Measurements from ENCODE around the gene PFKFB4. TPM values are rescaled to one million over a fixed set of nuclear protein-coding genes. Genes with fewer than 3 reads are reported as not detected.
A peak's percentile ranks its signal among the peaks of the same experiment; 100 is the strongest.

The PFKFB4 gene
- total and polyA plus RNA-seq, 2 of the 8 experiments (the other 6 are each of a cell fraction or from before 2014, with no cell fraction given), result 10.7 to 20.1 TPM

DNA sequence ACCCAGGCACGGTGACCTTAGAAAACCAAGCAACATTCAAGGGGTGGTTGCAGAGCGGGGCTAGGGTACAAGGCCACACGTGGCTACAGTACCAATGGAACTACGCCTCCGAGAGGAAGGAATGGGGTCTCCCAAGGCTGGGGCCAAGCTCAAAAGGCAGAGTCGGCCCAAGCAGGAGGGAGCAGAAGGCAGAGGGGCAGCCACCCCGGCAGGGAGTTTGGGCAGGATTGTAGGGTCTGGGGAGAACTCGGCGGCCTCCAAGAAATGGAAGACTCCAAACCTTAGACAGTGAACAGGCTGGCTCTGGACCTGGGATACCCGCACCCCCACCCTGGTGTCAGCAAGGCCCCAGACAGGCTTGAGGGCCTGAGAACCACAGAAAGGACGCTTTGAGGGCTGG lies 81.4 kb downstream of the PFKFB4 start:
- Histone ChIP-seq H3K4me2 (ENCODE audit: insufficient read depth in 1 of 2, low read depth in 2 of 2, low read length in 2 of 2) (peak overlapping the region; percentile 56 to 57; a peak in 3 of 4 replicates), H4K91ac (replicated peaks; ENCODE audit: insufficient read length, low read length) (peak overlapping the region; percentile 97), H2BK5ac (ENCODE audit: low read depth, low read length) (peak overlapping the region; percentile 92), H4K20me1 (replicated peaks in 1 of 2; ENCODE audit: control insufficient read depth in 1 of 2, insufficient read depth in 2 of 2, low read length in 2 of 2) (no peaks in the 10 kb centered on the region), H3K23me2 (ENCODE audit: low read depth, low read length) (peaks cover 6% of the 10 kb centered on the region), H4K8ac (ENCODE audit: extremely low read depth, insufficient read depth, low read length) (peak overlapping the region; percentile 63), H3K9ac (replicated peaks in 1 of 4; ENCODE audit: extremely low read depth in 1 of 4, low read depth in 3 of 4, low read length in 3 of 4) (no peak overlapping the region), H2BK15ac (ENCODE audit: low read length) (peak overlapping the region; percentile 65; the same call in 1 of the 2 replicates), H2BK12ac (ENCODE audit: low read depth, low read length) (peak overlapping the region; percentile 100), H2AFZ (ENCODE audit: low read length) (no peak overlapping the region), H3K36me3 (ENCODE audit: control insufficient read depth in 2 of 4, insufficient read depth in 4 of 4, low read length in 3 of 4) (0 out of 8 replicates have a peak, but pooled peaks cover 0 to under 1% (median 0%) of the 10 kb centered on the region in 4 experiments), H3K18ac (ENCODE audit: extremely low read depth, low read length) (peak overlapping the region; percentile 96), H3K14ac (ENCODE audit: insufficient read length) (no peak overlapping the region), H2BK20ac (ENCODE audit: low read length) (peak overlapping the region; percentile 99), H3K4me1 (replicated peaks in 1 of 4; ENCODE audit: control insufficient read depth in 3 of 4, insufficient read depth in 4 of 4, low read length in 3 of 4) (peaks cover 0 to 29% (median 16%) of the 10 kb centered on the region in 4 experiments; a peak in 6 of 7 replicates), H3K56ac (replicated peaks; ENCODE audit: insufficient read length, low read depth, low read length) (peak overlapping the region; percentile 79), H3K27me3 (replicated peaks in 1 of 4; ENCODE audit: control insufficient read depth in 3 of 4, extremely low read depth in 1 of 4, insufficient read depth in 3 of 4, low read length in 3 of 4) (no peaks in the 10 kb centered on the region), H3K79me2 (ENCODE audit: control insufficient read depth in 1 of 2, insufficient read depth in 2 of 2, low read length in 2 of 2) (peaks cover 0 to 20% of the 10 kb centered on the region in 2 experiments; a peak in 2 of 4 replicates), H3K79me1 (ENCODE audit: low read depth, low read length) (peaks cover 4% of the 10 kb centered on the region; the same call in 1 of the 2 replicates), H3K4ac (replicated peaks; ENCODE audit: insufficient read length, low read depth, low read length) (peak overlapping the region; percentile 88), H3K23ac (ENCODE audit: insufficient read length) (no peak overlapping the region), H4K5ac (ENCODE audit: insufficient read length, low read depth, low read length) (peak overlapping the region; percentile 87), H2BK120ac (replicated peaks; ENCODE audit: low read depth, low read length) (peak overlapping the region; percentile 99), H3K27ac (ENCODE audit: low read depth, low read length) (peak overlapping the region; percentile 70), H2AK5ac (ENCODE audit: low read depth, low read length) (peak overlapping the region; percentile 78; the same call in 1 of the 2 replicates), H3K9me3 (ENCODE audit: insufficient read depth in 2 of 2, low read depth in 1 of 2, low read length in 1 of 2) (no peaks in the 10 kb centered on the region), H3K4me3 (ENCODE audit: extremely low read depth in 1 of 4, insufficient read depth in 2 of 4, low read depth in 3 of 4, low read length in 4 of 4) (peak overlapping the region in 1 of 4 experiments; percentile 33; a peak in 1 of 8 replicates)
- ChIA-PET CTCF (ENCODE audit: partially characterized antibody) (interaction anchor here (1.0 to 21.5 kb wide), 7 partner anchors 10 to 79 kb away, joined by 3 to 251 read pairs (median 7); partner anchors contain the start of gene SHISA5), POLR2A (ENCODE audit: partially characterized antibody) (interaction anchor here (0.6 to 7.6 kb wide), 17 partner anchors 8 to 234 kb away, joined by 3 to 83 read pairs (median 9); partner anchors contain the start of genes ATRIP, CCDC51, PFKFB4 and PLXNB1)
- whole genome bisulfite sequencing, 2 experiments (ENCODE audit: extremely low coverage in 1 of 2, insufficient coverage in 1 of 2, insufficient read length in 1 of 2, insufficient replicate concordance in 2 of 2, low coverage in 1 of 2, low lambda C conversion rate in 2 of 2, missing lambda C conversion rate in 1 of 2), result 59% methylated on average over 11 of the region's 11 CpGs; no CpG with 5 or more reads in 1 of the 2 experiments
- FAIRE-seq, result no peak
- DNase-seq (ENCODE audit: low read depth in 1 of 2, low spot score in 2 of 2), result no peak
- no peak for TF ChIP-seq FOSL1 (IDR thresholded peaks at IDR 0.05; ENCODE audit: insufficient read depth, low read depth, low read length)
- TF ChIP-seq POLR2AphosphoS5 (IDR thresholded peaks at IDR 0.05; ENCODE audit: low read depth, low read length), result 0 out of 2 replicates have a peak, but pooled peaks have one; percentile 13
- TF ChIP-seq TEAD4 (IDR thresholded peaks at IDR 0.05; ENCODE audit: low read depth, low read length), result peak; percentile 86
- TF ChIP-seq BACH1 (IDR thresholded peaks at IDR 0.05; ENCODE audit: low read length), result no peak
- no peak for TF ChIP-seq EP300 (IDR thresholded peaks at IDR 0.05; ENCODE audit: borderline replicate concordance in 1 of 2, low read depth in 2 of 2, low read length in 2 of 2)
- TF ChIP-seq, protein P1, sequence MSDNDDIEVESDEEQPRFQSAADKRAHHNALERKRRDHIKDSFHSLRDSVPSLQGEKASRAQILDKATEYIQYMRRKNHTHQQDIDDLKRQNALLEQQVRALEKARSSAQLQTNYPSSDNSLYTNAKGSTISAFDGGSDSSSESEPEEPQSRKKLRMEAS (IDR thresholded peaks at IDR 0.05), result peak; percentile 50; the same call in 1 of the 2 replicates
- TF ChIP-seq RAD21 (IDR thresholded peaks at IDR 0.05 in 1 of 2, conservative IDR thresholded peaks at IDR 0.05 in 1 of 2; ENCODE audit: low read depth in 2 of 2, low read length in 2 of 2), result 0 out of 4 replicates have a peak, but pooled peaks of 1 of the 2 experiments have one; percentile 12
- TF ChIP-seq TAF1 (IDR thresholded peaks at IDR 0.05; ENCODE audit: low read depth, low read length), result no peak
- no peak for TF ChIP-seq SAP30 (IDR thresholded peaks at IDR 0.05; ENCODE audit: insufficient read depth, insufficient replicate concordance, low read length)

Measured in H1 (cell line).